ENCODE results near the gene LRRC8E.

GRCh38 chr19:7863971-7864689 lies 24.2 kb upstream of the LRRC8E start:
- TF ChIP-seq POLR2AphosphoS5 (IDR thresholded peaks at IDR 0.05) (no peak), POLR2A (IDR thresholded peaks at IDR 0.05) (no peak)

All from sigmoid colon (tissue), 4 donors.